HG03460 (cell line): Measurements from ENCODE around the gene RPH3AL.
"Not testable (repeated sequence)": the region's sequence is repeated elsewhere in the genome, so short reads cannot be mapped to it uniquely, and the experiment has no call there.

ENCODE experiments used
- ATAC-seq: cut with Tn5 transposase; IDR thresholded peaks from one replicate; pipeline ENCODE4 v1.9.1; 2021; ENCODE audit not compliant: unreplicated experiment

The RPH3AL gene

GRCh38 chr17:283911-284675 is 68.5 kb downstream of the RPH3AL start:
- no peak for ATAC-seq

GRCh38 chr17:282912-283882 is 69.4 kb downstream of the RPH3AL start:
- no peak for ATAC-seq

GRCh38 chr17:282000-282911 is 70.4 kb downstream of the RPH3AL start:
- no peak for ATAC-seq

GRCh38 chr17:281365-281999 is 71.1 kb downstream of the RPH3AL start:
- ATAC-seq, result no peak

DNA sequence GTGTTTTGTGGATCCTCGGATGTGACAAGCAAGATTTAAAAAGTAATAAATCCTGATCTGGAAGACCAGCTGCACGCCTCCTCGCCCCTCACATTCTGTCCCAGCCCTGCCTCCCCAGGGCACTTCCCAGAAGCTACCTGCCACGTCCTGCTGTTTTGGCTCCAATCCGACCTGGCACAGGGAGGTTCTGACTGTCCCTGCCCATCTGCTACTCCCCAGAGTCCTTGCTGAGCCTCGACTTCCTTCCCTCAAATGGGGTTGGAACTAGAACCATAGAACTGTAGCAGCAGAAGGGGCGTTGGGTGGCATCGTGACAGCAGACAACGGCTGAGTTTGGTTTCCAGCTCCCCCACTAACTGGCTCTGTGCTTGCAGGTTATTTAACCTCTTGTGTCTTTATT is 71.7 kb downstream of the RPH3AL start:
- ATAC-seq, result no peak

DNA sequence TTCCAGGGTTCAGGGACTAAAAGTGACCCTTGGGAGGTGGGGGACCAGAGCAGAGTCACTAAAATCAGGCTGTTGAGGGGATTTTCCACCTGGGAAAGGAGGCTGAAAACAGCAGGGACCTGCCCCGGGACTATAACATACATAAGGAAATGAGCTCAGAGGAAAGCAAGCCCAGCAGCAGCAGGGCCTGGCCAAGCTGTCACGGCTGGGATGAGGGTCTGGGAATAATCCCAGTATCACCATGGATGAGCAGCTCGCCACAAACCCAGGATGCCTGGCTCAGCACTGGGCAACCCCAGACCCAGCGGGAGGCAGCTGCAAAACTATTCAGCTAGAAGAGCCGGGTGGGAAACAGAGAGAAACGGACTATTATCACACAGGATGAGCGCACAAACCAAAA is 72.4 kb downstream of the RPH3AL start:
- no peak for ATAC-seq

GRCh38 chr17:279776-280175 is 72.8 kb downstream of the RPH3AL start:
- no peak for ATAC-seq

DNA sequence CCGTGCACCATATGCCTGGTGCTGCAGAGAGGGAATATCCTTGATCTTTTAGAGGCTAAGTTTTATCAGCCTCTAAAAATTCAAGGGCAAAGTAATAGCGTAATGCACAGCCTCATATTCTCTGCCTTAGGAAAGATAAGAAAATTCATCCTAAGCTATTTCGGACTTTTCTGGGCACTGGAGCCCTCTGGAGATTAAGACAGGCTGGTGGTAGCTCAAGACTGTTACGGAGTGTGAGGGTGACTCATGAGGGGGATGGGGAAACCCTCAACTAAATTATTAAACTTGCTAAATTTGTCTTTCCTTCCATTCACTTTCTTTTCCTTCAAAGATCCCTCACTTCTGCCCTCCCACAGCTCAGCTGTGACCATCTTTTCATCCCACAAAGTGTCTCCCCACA is 73.3 kb downstream of the RPH3AL start:
- no peak for ATAC-seq

DNA sequence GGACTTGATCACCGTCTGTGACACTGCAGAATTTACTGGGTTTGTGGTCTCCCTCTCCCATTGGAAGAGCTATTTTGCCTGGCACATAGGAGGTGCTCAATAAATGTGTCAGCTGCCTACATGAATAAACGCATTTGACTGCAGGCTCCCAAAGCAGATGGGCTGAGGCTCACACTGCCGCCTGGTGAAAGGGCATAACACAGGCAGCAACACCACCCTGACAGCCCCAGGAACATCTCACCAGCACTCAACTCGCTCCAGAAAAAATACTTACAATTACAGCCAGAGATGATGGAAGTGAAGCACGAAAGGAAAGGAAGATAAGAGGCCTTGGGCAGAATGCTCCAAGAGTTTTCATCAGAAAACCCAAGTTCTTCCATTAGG is 73.9 kb downstream of the RPH3AL start:
- ATAC-seq, result no peak

- ATAC-seq, result no peak
These were observed 74.4 kb downstream of the RPH3AL start for GRCh38 chr17:278055-278675.

- no peak for ATAC-seq
These were observed 77.7 kb downstream of the RPH3AL start for GRCh38 chr17:274902-275301.

GRCh38 chr17:273981-274832 is 78.4 kb downstream of the RPH3AL start:
- ATAC-seq, result no peak

- not testable (repeated sequence) for ATAC-seq
These were observed 79.8 kb downstream of the RPH3AL start for GRCh38 chr17:272856-273255.

- not testable (repeated sequence) for ATAC-seq
These were observed 80.5 kb downstream of the RPH3AL start for GRCh38 chr17:271928-272623.

- no peak for ATAC-seq
These were observed 82.7 kb downstream of the RPH3AL start for GRCh38 chr17:269616-270514.

- ATAC-seq, result no peak
These were observed 85.6 kb downstream of the RPH3AL start for GRCh38 chr17:266701-267667.
